Measurements from ENCODE around the gene CES1.

DNA sequence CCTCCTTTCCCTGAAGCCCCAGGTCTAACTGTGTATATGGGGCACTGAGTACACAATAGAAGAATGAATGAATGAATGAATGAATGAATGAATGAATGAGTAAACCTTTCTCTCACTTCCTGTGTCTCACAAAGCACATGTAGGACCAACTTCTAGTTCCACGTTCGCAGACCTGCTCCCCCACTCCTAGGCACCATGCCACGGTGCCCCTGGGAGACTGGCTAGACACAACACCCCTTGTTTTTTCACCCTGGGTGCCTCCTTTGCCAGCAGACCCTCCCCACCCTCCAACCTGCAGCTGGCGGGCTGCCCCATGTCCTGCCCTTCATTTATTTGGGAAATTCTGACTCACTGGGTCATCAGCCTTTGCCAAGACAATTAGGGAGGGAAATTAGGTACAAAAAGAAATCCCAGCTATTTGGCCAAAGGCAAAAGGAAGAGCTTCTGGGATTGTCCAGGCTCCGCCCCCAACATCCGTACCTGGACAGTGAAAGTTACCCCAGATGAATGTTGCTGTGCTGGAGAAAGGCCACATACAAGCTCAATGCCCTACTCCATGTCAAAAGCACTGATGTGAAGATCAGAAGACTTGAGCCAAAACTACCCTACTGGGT lies 7.7 kb downstream of the CES1 start:
- TF ChIP-seq EZH2 (IDR thresholded peaks at IDR 0.05; ENCODE audit: insufficient read depth, poor library complexity, severe bottlenecking) (no peak), EZH2phosphoT487 (IDR thresholded peaks at IDR 0.05; ENCODE audit: insufficient read depth, low read depth) (no peak)

Measured in GM23248 (cell line).